Mucosa of stomach (tissue), 1 donor: ENCODE measurements around the gene CIZ1.
A peak's percentile ranks its signal among the peaks of the same experiment; 100 is the strongest.
"Not testable (repeated sequence)": the region's sequence is repeated elsewhere in the genome, so short reads cannot be mapped to it uniquely, and the experiment has no call there.

Experiments used
- H3K27me3 ChIP-seq: one replicate; pipeline ENCODE4 v1.7.0; 2013; ENCODE audit warnings: mild to moderate bottlenecking, low read length; ENCODE audit not compliant: control insufficient read depth, insufficient read depth
- H3K36me3 ChIP-seq: one replicate; pipeline ENCODE4 v1.7.0; 2013; ENCODE audit warnings: low read length; ENCODE audit not compliant: control insufficient read depth, insufficient read depth
- H3K4me1 ChIP-seq: one replicate; pipeline ENCODE4 v1.7.0; 2013; ENCODE audit warnings: mild to moderate bottlenecking, low read length; ENCODE audit not compliant: control insufficient read depth, insufficient read depth
- H3K4me3 ChIP-seq: one replicate; pipeline ENCODE4 v1.7.0; 2013; ENCODE audit warnings: low read length
- H3K9ac ChIP-seq: one replicate; pipeline ENCODE4 v1.7.0; 2013; ENCODE audit warnings: mild to moderate bottlenecking, low read length, moderate library complexity
- H3K9me3 ChIP-seq: one replicate; pipeline ENCODE4 v1.7.0; 2013; ENCODE audit warnings: mild to moderate bottlenecking, low read length, moderate library complexity; ENCODE audit not compliant: control insufficient read depth
- donor health status: Pancreatic carcinoma.

CIZ1 gene

GRCh38 chr9:128142596-128142995 is 48.8 kb downstream of the CIZ1 start:
- H3K36me3 ChIP-seq, result no peaks in the 10 kb centered on the region

GRCh38 chr9:128142061-128142460 is 49.3 kb downstream of the CIZ1 start:
- H3K4me1 ChIP-seq, result peaks cover 20% of the 10 kb centered on the region
- H3K4me3 ChIP-seq, result no peak overlapping the region
- H3K36me3 ChIP-seq, result no peaks in the 10 kb centered on the region
- no peaks in the 10 kb centered on the region for H3K27me3 ChIP-seq
- no peak overlapping the region for H3K9ac ChIP-seq
- H3K9me3 ChIP-seq, result no peaks in the 10 kb centered on the region

More at GRCh38 chr9:128142596-128142995, 48.8 kb downstream of the CIZ1 start:
- no peak overlapping the region for H3K4me3 ChIP-seq
- H3K9me3 ChIP-seq, result no peaks in the 10 kb centered on the region
- H3K4me1 ChIP-seq, result peaks cover 20% of the 10 kb centered on the region
- H3K27me3 ChIP-seq, result no peaks in the 10 kb centered on the region
- no peak overlapping the region for H3K9ac ChIP-seq

GRCh38 chr9:128141604-128142003 is 49.8 kb downstream of the CIZ1 start:
- H3K27me3 ChIP-seq, result no peaks in the 10 kb centered on the region
- H3K4me3 ChIP-seq, result no peak overlapping the region
- H3K9ac ChIP-seq, result no peak overlapping the region
- H3K36me3 ChIP-seq, result no peaks in the 10 kb centered on the region
- peaks cover 20% of the 10 kb centered on the region for H3K4me1 ChIP-seq
- no peaks in the 10 kb centered on the region for H3K9me3 ChIP-seq

- no peaks in the 10 kb centered on the region for H3K36me3 ChIP-seq
- peaks cover 23% of the 10 kb centered on the region for H3K4me1 ChIP-seq
- no peaks in the 10 kb centered on the region for H3K27me3 ChIP-seq
- no peaks in the 10 kb centered on the region for H3K9me3 ChIP-seq
- no peak overlapping the region for H3K4me3 ChIP-seq
- no peak overlapping the region for H3K9ac ChIP-seq
These were observed 51.8 kb downstream of the CIZ1 start for GRCh38 chr9:128139621-128140020.

- Histone ChIP-seq H3K9me3 (no peaks in the 10 kb centered on the region), H3K36me3 (no peaks in the 10 kb centered on the region), H3K4me1 (peaks cover 9% of the 10 kb centered on the region), H3K27me3 (no peaks in the 10 kb centered on the region), H3K4me3 (no peak overlapping the region), H3K9ac (no peak overlapping the region)
These were observed 53.4 kb downstream of the CIZ1 start for GRCh38 chr9:128138001-128138400.

GRCh38 chr9:128136816-128137793 is 54.3 kb downstream of the CIZ1 start:
- peaks cover 9% of the 10 kb centered on the region for H3K4me1 ChIP-seq
- H3K4me3 ChIP-seq, result no peak overlapping the region
- no peaks in the 10 kb centered on the region for H3K27me3 ChIP-seq
- H3K9me3 ChIP-seq, result no peaks in the 10 kb centered on the region
- no peak overlapping the region for H3K9ac ChIP-seq
- H3K36me3 ChIP-seq, result no peaks in the 10 kb centered on the region

- H3K4me3 ChIP-seq, H3K27me3 ChIP-seq, H3K9me3 ChIP-seq, H3K4me1 ChIP-seq, H3K36me3 ChIP-seq, H3K9ac ChIP-seq: not testable (repeated sequence)
These were observed 55.8 kb downstream of the CIZ1 start for GRCh38 chr9:128135561-128135960.

- H3K9me3 ChIP-seq, H3K36me3 ChIP-seq: not testable (repeated sequence)
These were observed 59.2 kb downstream of the CIZ1 start for GRCh38 chr9:128132139-128132538.

GRCh38 chr9:128131346-128131745 is 60.0 kb downstream of the CIZ1 start:
- H3K36me3 ChIP-seq, H3K27me3 ChIP-seq, H3K4me3 ChIP-seq, H3K9ac ChIP-seq, H3K9me3 ChIP-seq: not testable (repeated sequence)
- H3K4me1 ChIP-seq, result peaks cover 23% of the 10 kb centered on the region

More at GRCh38 chr9:128132139-128132538, 59.2 kb downstream of the CIZ1 start:
- H3K27me3 ChIP-seq, H3K4me3 ChIP-seq, H3K9ac ChIP-seq: not testable (repeated sequence)
- H3K4me1 ChIP-seq, result peaks cover 18% of the 10 kb centered on the region

- H3K36me3 ChIP-seq, result not testable (repeated sequence)
These were observed 60.7 kb downstream of the CIZ1 start for GRCh38 chr9:128130651-128131050.

GRCh38 chr9:128129976-128130590 is 61.3 kb downstream of the CIZ1 start:
- H3K4me1 ChIP-seq, result peaks cover 27% of the 10 kb centered on the region
- not testable (repeated sequence) for H3K36me3 ChIP-seq, H3K9ac ChIP-seq, H3K27me3 ChIP-seq, H3K9me3 ChIP-seq, H3K4me3 ChIP-seq

More at GRCh38 chr9:128130651-128131050, 60.7 kb downstream of the CIZ1 start:
- H3K27me3 ChIP-seq, H3K9ac ChIP-seq, H3K4me3 ChIP-seq, H3K9me3 ChIP-seq: not testable (repeated sequence)
- peaks cover 27% of the 10 kb centered on the region for H3K4me1 ChIP-seq

GRCh38 chr9:128128836-128129590 is 62.4 kb downstream of the CIZ1 start:
- Histone ChIP-seq H3K9ac (peak overlapping the region; percentile 91), H3K36me3 (no peaks in the 10 kb centered on the region), H3K9me3 (no peaks in the 10 kb centered on the region), H3K4me3 (peak overlapping the region; percentile 78), H3K27me3 (no peaks in the 10 kb centered on the region), H3K4me1 (peaks cover 31% of the 10 kb centered on the region)
